ENCODE data around the gene MMP28.

Gene MMP28

DNA sequence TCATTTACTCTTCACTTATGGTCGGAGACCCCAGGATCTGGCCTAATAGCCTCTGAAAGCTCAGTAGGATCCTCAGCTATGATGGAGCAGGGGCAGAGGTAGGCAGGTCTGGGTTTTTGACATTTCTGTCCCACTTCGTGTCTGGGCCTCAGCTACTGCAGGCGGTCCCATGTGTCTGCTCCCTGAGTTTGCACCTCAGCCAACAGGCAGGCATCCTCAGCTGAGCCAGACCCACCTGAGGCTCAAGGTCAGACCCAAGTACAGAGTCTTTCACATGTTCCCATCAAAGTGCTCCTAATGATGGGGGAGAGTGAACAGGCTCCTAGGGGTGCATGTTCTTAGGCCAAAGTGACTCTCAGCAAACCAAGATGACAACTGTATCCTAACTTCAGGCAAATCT is 66.9 kb downstream of the MMP28 start:
- no peak for DNase-seq (ENCODE audit: insufficient read length, low spot score)
- no peak for FAIRE-seq

- DNase-seq (ENCODE audit: insufficient read length, low spot score) (no peak), FAIRE-seq (no peak)
These were observed 67.8 kb downstream of the MMP28 start for GRCh38 chr17:35727635-35728034.

GRCh38 chr17:35726953-35727460 is 68.4 kb downstream of the MMP28 start:
- no peak for FAIRE-seq
- no peak for DNase-seq (ENCODE audit: insufficient read length, low spot score)

DNA sequence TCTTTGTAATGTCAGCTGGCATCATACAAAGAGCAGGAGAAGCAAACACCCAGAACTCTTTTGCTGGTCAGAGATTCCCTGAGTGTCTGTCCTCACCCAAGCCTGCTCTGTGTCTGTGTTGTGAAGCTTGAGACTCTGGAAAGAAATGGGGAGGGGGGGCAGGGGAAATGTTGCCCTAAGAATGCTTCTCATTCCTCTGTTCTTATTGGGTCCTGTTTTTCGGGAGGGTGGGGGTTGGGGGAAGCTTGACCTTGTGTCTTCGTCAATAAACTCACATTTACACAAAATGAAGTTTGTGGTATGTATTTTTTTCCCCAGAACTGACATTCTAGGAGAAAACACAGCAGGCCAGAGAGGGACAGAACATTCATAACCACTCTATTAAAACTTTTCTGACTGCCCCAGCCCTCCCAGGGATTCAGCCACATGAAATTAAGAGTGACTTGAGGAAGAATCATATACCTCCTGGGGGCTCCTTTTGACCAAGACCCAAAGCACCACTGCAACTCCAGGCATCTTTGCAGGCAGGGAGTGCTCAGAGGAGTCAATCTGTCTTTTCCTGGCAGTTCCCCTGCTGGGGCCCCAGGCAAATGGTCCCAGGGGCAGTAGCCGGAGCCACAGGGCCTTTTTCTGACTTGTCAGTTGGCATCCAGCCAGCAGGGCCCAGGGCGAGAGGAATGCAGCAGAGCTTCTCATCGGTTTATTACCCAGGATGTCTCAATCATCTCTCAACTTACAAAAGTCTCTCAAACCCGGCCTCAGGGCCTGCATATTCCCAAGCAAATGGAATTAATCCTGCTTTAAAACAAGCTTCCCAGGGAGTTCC is 69.1 kb downstream of the MMP28 start:
- FAIRE-seq (no peak), DNase-seq (ENCODE audit: insufficient read length, low spot score) (peak; percentile 86)

DNA sequence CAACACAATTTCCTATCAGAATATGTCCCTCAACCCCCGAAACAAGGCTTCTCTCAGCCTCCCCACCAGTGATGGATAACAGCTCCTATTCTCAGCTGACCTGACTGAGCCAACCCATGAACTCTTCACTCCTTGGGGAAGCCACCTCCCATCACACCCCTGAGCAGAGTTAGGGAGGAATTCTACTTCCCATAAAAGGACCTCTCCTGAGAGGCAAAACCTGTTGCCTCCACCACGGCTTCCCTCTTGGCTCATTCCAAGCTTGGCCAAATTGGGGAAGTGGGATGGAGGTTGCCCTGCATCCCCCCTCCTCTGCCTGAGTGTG is 69.7 kb downstream of the MMP28 start:
- FAIRE-seq (no peak), DNase-seq (ENCODE audit: insufficient read length, low spot score) (no peak)

DNA sequence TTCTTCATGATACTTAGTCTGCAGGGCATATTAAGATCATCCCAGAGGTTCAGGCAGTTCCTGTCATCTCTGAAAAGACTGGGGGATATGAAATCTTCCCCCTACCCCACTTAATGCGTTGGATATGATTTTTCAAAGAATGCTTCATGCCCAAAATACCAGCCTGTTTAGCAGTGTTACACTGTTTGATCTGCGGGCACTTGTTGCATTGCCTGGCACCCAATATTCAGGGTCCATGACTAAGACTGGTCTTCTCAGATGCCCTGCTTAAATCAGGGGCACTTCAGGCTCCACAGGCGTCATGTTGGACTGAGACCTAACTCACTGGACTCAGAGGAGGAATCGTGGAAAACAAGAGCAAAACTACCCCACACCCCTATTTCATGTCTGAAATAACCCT is 70.4 kb downstream of the MMP28 start:
- no peak for FAIRE-seq
- no peak for DNase-seq (ENCODE audit: insufficient read length, low spot score)

- DNase-seq (ENCODE audit: insufficient read length, low spot score): no peak
- FAIRE-seq: no peak
These were observed 71.7 kb downstream of the MMP28 start for GRCh38 chr17:35723735-35724134.

DNA sequence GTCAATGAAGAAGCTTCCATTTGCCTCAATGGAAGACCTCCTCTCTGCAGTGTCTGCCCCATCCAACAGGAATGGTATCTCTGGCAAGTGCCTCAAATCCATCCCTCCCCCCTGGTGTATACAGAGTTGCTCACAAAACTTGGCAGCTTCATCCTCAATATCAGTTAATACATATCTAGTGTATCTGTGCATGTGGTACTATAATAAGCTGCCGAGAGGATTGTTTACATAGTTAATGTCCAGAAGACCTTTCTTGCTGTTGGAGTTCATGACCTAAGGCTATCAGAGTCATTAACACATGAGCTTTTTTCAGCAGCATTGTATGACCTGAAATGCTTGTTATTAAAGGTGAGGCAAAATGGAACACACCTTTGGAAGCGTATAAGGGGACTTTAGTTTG is 78.0 kb downstream of the MMP28 start:
- no peak for FAIRE-seq
- no peak for DNase-seq (ENCODE audit: insufficient read length, low spot score)

DNA sequence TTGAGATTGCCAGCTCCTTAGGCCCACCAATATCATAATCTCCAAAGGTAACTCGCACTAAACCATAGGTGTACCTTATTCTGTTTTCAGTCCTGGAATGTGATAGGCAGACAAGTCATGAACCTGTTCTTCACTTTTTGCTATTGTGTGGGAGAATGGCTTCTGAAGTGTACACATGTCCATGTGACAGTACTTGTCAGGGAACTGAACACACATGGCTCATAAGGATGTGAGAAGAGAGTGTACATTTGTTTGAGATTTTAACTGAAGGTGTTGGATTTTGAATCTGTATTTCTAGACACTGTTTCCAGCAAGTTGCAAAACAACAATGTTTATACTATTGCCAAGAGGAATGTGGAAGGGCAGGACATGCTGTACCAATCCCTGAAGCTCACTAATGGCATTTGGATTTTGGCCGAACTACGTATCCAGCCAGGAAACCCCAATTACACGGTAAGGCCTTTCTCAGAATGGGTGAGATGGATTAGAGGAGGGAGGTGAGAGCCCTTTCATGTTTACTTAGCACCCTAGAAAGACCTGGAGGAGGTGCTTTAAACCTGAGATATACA is 78.5 kb downstream of the MMP28 start:
- DNase-seq (ENCODE audit: insufficient read length, low spot score) (no peak), FAIRE-seq (no peak)

DNA sequence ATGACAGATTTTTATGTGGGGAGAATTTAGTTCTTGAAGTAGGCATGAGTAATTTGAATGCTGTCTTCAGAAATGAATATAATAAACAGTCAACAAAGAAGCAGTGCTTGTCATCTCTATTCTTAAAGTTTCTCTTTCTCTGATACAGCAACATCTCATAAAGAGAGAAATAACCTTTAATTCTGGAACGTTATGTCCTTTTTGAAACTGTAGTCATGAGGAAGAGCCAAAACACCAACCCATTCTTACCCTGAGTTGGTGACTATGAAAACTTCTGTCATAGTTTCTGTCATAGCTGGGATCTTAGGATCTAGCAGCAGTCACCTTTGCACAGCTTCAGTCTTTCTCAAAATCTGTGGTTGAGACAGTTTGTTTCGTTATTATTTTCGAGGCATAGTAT is 79.3 kb downstream of the MMP28 start:
- FAIRE-seq (no peak), DNase-seq (ENCODE audit: insufficient read length, low spot score) (no peak)
